Tibial artery (tissue), 4 donors: ENCODE results near the gene VPREB1.
A peak's percentile ranks its signal among the peaks of the same experiment; 100 is the strongest.

Experiments used
- DNase-seq, 2 donors: peaks; one replicate each; pipeline ENCODE4 v3.0.0-alpha.2; 2019
- H3K27ac ChIP-seq, 2 donors: fragments of 200-600 bp; sonication (generic) in 1 of 2; 1 replicate in 1 of 2; 2 replicates in 1 of 2; pipeline ENCODE4 v1.5.1; 2018 to 2019; ENCODE audit warnings: mild to moderate bottlenecking in 1 of 2
- H3K27me3 ChIP-seq, 2 donors: fragments of 200-600 bp; sonication (generic) in 1 of 2; one replicate each; pipeline versions ENCODE4 v1.5.1 to v1.6.0; 2016 to 2019
- H3K36me3 ChIP-seq, 3 donors: fragments of 200-600 bp; sonication (generic) in 2 of 3; one replicate each; pipeline ENCODE4 v1.5.1; 2016 to 2019; ENCODE audit warnings: mild to moderate bottlenecking in 2 of 3
- H3K4me1 ChIP-seq, 4 donors: fragments of 200-600 bp; sonication (generic) in 2 of 4; 1 replicate in 3 of 4; 2 replicates in 1 of 4; pipeline ENCODE4 v1.5.1; 2016 to 2019
- H3K4me3 ChIP-seq, 2 donors: fragments of 200-600 bp; sonication (generic) in 1 of 2; 1 replicate in 1 of 2; 2 replicates in 1 of 2; pipeline ENCODE4 v1.5.1; 2018 to 2019; ENCODE audit warnings: mild to moderate bottlenecking in 2 of 2
- H3K9me3 ChIP-seq, 3 donors: fragments of 200-600 bp; sonication (generic) in 1 of 3; one replicate each; pipeline ENCODE4 v1.5.1; 2016 to 2019
- CTCF ChIP-seq, 2 experiments: fragments of 200-600 bp in 1 of 2; fragments of 450-650 bp in 1 of 2; IDR thresholded peaks; one replicate each; pipeline ENCODE4 v1.5.1; 2017 to 2019; ENCODE audit warnings: antibody characterized with exemption in 2 of 2, mild to moderate bottlenecking in 1 of 2, moderate library complexity in 1 of 2
- intact Hi-C: fragments of 100-400 bp; cut with DNase I; formaldehyde crosslinking; loops from one replicate; pipeline ENCODE4 v1.15.0; 2023; ENCODE audit warnings: low total_unique reads

VPREB1 gene

GRCh38 chr22:22237521-22237920 is 7.1 kb upstream of the VPREB1 start:
- TF ChIP-seq CTCF (IDR thresholded peaks at IDR 0.05), result no peak
- peaks cover 0 to 11% of the 10 kb centered on the region in 2 donors for H3K27me3 ChIP-seq

DNA sequence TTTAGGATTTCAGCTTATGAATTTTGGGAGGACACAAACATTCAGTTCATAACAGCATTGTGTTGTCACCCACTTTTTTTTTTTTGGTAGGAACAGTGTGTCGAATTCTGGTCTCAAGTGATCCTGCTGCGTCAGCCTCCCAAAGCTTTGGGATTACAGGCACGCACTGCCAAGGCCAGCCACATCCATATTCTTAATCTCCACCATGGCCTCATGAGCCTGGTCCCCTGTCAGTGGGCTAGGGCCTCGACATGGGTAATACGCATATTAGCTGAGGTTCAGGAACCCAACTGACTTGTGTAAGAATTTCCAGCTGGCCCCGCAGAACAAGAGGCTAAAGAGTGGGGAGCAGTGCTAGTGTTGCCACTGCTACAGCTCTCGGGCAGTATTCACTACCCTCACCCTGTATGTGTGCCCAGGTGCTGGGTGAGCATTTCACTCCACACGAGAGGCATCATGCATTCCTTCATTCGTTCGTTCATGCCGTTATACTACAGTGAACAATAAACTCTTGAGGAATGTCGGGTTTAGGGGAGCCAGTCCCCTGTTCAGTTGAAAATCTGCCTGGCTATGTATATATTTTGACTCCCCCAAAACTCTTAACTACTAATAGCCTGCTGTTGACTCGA is 5.2 kb upstream of the VPREB1 start:
- Histone ChIP-seq H3K4me3 (no peak overlapping the region), H3K27ac (no peak overlapping the region), H3K27me3 (peaks cover 0 to 26% of the 10 kb centered on the region in 2 donors), H3K4me1 (no peaks in the 10 kb centered on the region), H3K36me3 (no peaks in the 10 kb centered on the region), H3K9me3 (no peaks in the 10 kb centered on the region)
- DNase-seq, result peak in 1 of 2 donors; percentile 21
- TF ChIP-seq CTCF (IDR thresholded peaks at IDR 0.05), result no peak
- intact Hi-C loops, result no loop called here

More at GRCh38 chr22:22237521-22237920, 7.1 kb upstream of the VPREB1 start:
- intact Hi-C loops, result no loop called here
- no peak overlapping the region for H3K27ac ChIP-seq
- H3K9me3 ChIP-seq, result no peaks in the 10 kb centered on the region
- no peaks in the 10 kb centered on the region for H3K36me3 ChIP-seq
- H3K4me1 ChIP-seq, result no peaks in the 10 kb centered on the region
- DNase-seq, result no peak
- H3K4me3 ChIP-seq, result no peak overlapping the region

DNA sequence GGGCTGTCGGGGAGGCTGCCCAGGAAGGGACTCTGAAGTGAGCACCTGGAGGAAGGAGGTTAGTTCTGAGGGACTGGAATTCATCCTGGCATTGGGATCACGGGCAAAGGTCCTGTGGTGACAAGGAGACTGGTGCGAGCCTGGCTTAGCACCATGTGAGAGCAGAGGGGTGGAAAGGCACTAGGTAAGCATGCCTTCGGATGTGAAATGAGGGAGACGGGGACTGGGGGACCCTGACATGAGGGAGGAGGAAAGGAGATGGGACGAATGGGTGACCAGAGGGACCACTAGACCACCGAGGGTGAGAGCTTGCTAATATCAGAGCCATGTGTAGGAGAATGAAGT is 3.1 kb upstream of the VPREB1 start:
- H3K9me3 ChIP-seq, result no peaks in the 10 kb centered on the region

DNA sequence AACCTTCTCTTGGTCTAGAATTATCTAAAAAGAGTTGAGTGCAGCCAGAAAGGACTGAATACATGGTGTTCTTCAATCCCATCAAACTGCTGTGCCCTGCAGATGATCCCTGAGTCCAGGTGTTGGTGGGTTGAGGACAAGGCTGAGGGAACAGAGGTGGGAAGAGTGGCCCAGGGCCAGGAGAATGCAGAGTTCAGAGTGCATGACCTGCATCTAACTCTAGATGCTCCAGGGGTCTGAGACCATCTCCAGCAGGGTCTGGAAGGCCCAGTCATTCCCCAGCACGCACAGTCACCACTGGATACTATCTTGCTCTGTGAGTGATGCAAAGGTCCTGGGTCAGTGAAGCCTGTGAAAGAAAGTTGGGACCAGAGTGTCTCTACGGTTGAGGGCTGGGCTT is 2.1 kb upstream of the VPREB1 start:
- intact Hi-C loops, result no loop called here
- Histone ChIP-seq H3K27ac (no peak overlapping the region), H3K4me1 (no peaks in the 10 kb centered on the region), H3K9me3 (no peaks in the 10 kb centered on the region), H3K4me3 (no peak overlapping the region), H3K27me3 (peaks cover 0 to 45% of the 10 kb centered on the region in 2 donors), H3K36me3 (no peaks in the 10 kb centered on the region)
- TF ChIP-seq CTCF (IDR thresholded peaks at IDR 0.05), result no peak
- DNase-seq, result peak in 1 of 2 donors; percentile 10

More for the DNA sequence above, 3.1 kb upstream of the VPREB1 start:
- no peak for TF ChIP-seq CTCF (IDR thresholded peaks at IDR 0.05)
- DNase-seq, result peak in 1 of 2 donors; percentile 27
- Histone ChIP-seq H3K27me3 (peaks cover 0 to 44% of the 10 kb centered on the region in 2 donors), H3K36me3 (no peaks in the 10 kb centered on the region), H3K4me3 (no peak overlapping the region), H3K4me1 (no peaks in the 10 kb centered on the region), H3K27ac (no peak overlapping the region)
- intact Hi-C loops, result no loop called here

DNA sequence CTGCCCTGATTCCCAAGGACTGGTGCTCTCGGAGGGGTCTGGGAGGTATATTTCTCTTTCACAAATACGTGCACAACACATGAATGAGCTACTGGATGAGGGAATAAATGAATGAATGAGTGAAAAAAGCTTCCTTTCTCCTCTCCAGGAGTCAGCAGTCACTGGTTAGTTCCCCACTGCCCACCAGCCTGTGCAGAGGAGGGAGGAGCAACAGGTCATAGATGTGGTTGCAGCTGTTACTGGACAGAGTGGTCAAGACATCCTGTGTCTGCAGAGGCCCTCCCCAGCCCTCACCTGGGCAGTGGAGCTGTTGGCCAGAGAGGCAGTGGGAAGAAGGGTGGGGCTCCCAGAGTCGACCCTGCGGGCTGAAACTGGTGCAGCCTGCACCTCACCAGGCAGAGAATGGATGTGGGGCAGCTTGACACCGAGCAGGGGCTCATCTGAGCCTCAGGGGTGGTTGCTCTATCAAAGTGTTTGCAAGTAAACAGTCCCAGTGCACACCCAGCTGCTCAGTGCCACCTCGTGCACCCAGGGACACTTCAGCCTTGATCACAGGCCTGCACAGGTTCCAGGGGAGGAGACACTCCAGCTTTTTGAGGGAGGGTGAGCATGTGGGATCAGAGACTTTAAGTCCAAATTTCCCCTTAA is 1.4 kb upstream of the VPREB1 start:
- Histone ChIP-seq H3K9me3 (no peaks in the 10 kb centered on the region), H3K27me3 (peaks cover 0 to 45% of the 10 kb centered on the region in 2 donors), H3K4me1 (no peaks in the 10 kb centered on the region), H3K27ac (no peak overlapping the region), H3K36me3 (no peaks in the 10 kb centered on the region), H3K4me3 (no peak overlapping the region)
- intact Hi-C loops, result no loop called here
- no peak for TF ChIP-seq CTCF (IDR thresholded peaks at IDR 0.05)
- DNase-seq, result peak in 1 of 2 donors; percentile 44
